ENCODE measurements around the gene PAK1. TPM values are rescaled to one million over a fixed set of nuclear protein-coding genes. Genes with fewer than 3 reads are reported as not detected.

The PAK1 gene
- total RNA-seq, 4 donors from 2014 or later = 27.8 to 44.3 (median 36.2) TPM

DNA sequence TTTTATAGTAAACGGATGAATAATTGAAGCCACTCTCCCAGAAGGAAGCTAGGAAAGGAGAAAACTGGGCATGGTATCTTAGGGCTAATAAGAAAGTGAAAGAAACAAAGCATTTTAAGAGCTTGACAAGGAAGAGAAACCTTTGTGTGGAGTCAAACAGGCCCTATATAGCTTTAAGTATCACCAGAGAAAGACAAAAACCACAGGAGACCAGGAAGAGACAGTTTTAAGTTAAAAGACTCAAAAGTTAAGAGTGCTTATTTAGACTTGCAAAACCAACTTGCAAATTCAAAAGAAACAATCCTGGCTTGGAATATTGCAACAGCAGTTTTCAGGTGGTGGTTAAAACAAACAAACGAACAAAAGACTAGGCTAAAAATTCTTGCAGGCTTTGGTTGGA, 3.4 kb downstream of the PAK1 start:
- Histone ChIP-seq H3K36me3 (no peaks in the 10 kb centered on the region), H3K4me1 (peaks cover 7 to 29% (median 24%) of the 10 kb centered on the region in 4 donors), H3K9me3 (no peaks in the 10 kb centered on the region), H3K27ac (replicated peaks in 1 of 4) (no peak overlapping the region), H3K27me3 (no peaks in the 10 kb centered on the region), H3K4me3 (no peak overlapping the region)
- DNase-seq (ENCODE audit: extremely low spot score) = no peak
- intact Hi-C loops (cut with DNase I) = loop anchor here (5.0 kb wide), 1 partner anchor 58 kb away; no protein-coding TSS in a partner anchor
- 85% methylated on average over 2 of the region's 2 CpGs for WGBS
- TF ChIP-seq CTCF (IDR thresholded peaks at IDR 0.05) (no peak), EP300 (IDR thresholded peaks at IDR 0.05) (no peak), POLR2AphosphoS5 (IDR thresholded peaks at IDR 0.05) (no peak), POLR2A (IDR thresholded peaks at IDR 0.05; ENCODE audit: low read depth) (no peak)

DNA sequence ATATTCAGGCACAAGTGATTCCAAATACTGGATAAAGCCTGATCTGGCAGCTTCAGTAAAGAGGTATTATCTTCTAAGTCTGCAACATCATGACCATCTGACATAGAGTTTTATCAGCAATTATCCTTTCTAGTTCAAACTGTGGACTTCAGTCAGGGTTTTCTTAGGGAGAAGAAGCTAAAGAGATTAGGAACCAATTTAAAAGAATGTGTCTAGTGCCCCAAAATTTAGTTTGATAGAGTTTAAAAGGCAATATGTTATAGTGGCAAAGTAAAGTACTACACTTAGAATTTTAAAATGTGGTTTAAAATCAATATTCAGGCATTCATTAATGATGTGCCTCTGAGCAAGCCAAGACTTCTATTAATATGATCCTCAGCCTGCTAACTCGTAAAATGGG, 5.4 kb downstream of the PAK1 start:
- intact Hi-C loops (cut with DNase I) = no loop called here
- H3K27me3 ChIP-seq = no peaks in the 10 kb centered on the region
- 94% methylated on average over 1 of the region's 1 CpG for WGBS
- DNase-seq (ENCODE audit: extremely low spot score) = no peak
- no peaks in the 10 kb centered on the region for H3K36me3 ChIP-seq
- H3K4me1 ChIP-seq = peaks cover 7 to 20% (median 13%) of the 10 kb centered on the region in 4 donors
- no peaks in the 10 kb centered on the region for H3K9me3 ChIP-seq
- no peak overlapping the region for H3K27ac ChIP-seq (replicated peaks in 1 of 4)
- no peak for TF ChIP-seq EP300 (IDR thresholded peaks at IDR 0.05)
- no peak for TF ChIP-seq POLR2A (IDR thresholded peaks at IDR 0.05; ENCODE audit: low read depth)
- no peak for TF ChIP-seq POLR2AphosphoS5 (IDR thresholded peaks at IDR 0.05)
- no peak for TF ChIP-seq CTCF (IDR thresholded peaks at IDR 0.05)
- H3K4me3 ChIP-seq = no peak overlapping the region

GRCh38 chr11:77467993-77468392, 5.9 kb downstream of the PAK1 start:
- intact Hi-C loops (cut with DNase I) = no loop called here
- peaks cover 1 to 17% (median 8%) of the 10 kb centered on the region in 4 donors for H3K4me1 ChIP-seq
- H3K27ac ChIP-seq (replicated peaks in 1 of 4) = no peak overlapping the region
- no peaks in the 10 kb centered on the region for H3K36me3 ChIP-seq
- no peak for DNase-seq (ENCODE audit: extremely low spot score)
- H3K4me3 ChIP-seq = no peak overlapping the region
- 90% methylated on average over 2 of the region's 2 CpGs for WGBS
- TF ChIP-seq POLR2AphosphoS5 (IDR thresholded peaks at IDR 0.05) = no peak
- no peak for TF ChIP-seq POLR2A (IDR thresholded peaks at IDR 0.05; ENCODE audit: low read depth)
- TF ChIP-seq EP300 (IDR thresholded peaks at IDR 0.05) = no peak
- no peak for TF ChIP-seq CTCF (IDR thresholded peaks at IDR 0.05)
- H3K9me3 ChIP-seq = no peaks in the 10 kb centered on the region
- no peaks in the 10 kb centered on the region for H3K27me3 ChIP-seq

GRCh38 chr11:77467233-77467632, 6.7 kb downstream of the PAK1 start:
- no peak for DNase-seq (ENCODE audit: extremely low spot score)
- no peak overlapping the region for H3K27ac ChIP-seq (replicated peaks in 1 of 4)
- peaks cover 0 to 9% (median under 1%) of the 10 kb centered on the region in 4 donors for H3K4me1 ChIP-seq
- TF ChIP-seq POLR2A (IDR thresholded peaks at IDR 0.05; ENCODE audit: low read depth) (no peak), EP300 (IDR thresholded peaks at IDR 0.05) (no peak), CTCF (IDR thresholded peaks at IDR 0.05) (no peak), POLR2AphosphoS5 (IDR thresholded peaks at IDR 0.05) (no peak)
- 56% methylated on average over 1 of the region's 1 CpG for whole genome bisulfite sequencing
- no peaks in the 10 kb centered on the region for H3K36me3 ChIP-seq
- intact Hi-C loops (cut with DNase I) = no loop called here
- H3K9me3 ChIP-seq = no peaks in the 10 kb centered on the region
- H3K27me3 ChIP-seq = no peaks in the 10 kb centered on the region
- no peak overlapping the region for H3K4me3 ChIP-seq

- WGBS = 52% methylated on average over 5 of the region's 5 CpGs
- DNase-seq (ENCODE audit: extremely low spot score) = no peak
- peaks cover 0 to 10% (median 0%) of the 10 kb centered on the region in 4 donors for H3K4me1 ChIP-seq
- no peak overlapping the region for H3K27ac ChIP-seq (replicated peaks in 1 of 4)
- intact Hi-C loops (cut with DNase I) = no loop called here
- H3K9me3 ChIP-seq = no peaks in the 10 kb centered on the region
- no peaks in the 10 kb centered on the region for H3K27me3 ChIP-seq
- no peaks in the 10 kb centered on the region for H3K36me3 ChIP-seq
- TF ChIP-seq POLR2A (IDR thresholded peaks at IDR 0.05; ENCODE audit: low read depth) (no peak), POLR2AphosphoS5 (IDR thresholded peaks at IDR 0.05) (no peak), EP300 (IDR thresholded peaks at IDR 0.05) (no peak), CTCF (IDR thresholded peaks at IDR 0.05) (no peak)
- H3K4me3 ChIP-seq = no peak overlapping the region
These were observed 16.6 kb downstream of the PAK1 start for GRCh38 chr11:77457340-77457739.

Measured in esophagus muscularis mucosa (tissue), 4 donors.